ENCODE results near the gene PUS7.
"Not testable (repeated sequence)": the region's sequence is repeated elsewhere in the genome, so short reads cannot be mapped to it uniquely, and the experiment has no call there.

The PUS7 gene, protein sequence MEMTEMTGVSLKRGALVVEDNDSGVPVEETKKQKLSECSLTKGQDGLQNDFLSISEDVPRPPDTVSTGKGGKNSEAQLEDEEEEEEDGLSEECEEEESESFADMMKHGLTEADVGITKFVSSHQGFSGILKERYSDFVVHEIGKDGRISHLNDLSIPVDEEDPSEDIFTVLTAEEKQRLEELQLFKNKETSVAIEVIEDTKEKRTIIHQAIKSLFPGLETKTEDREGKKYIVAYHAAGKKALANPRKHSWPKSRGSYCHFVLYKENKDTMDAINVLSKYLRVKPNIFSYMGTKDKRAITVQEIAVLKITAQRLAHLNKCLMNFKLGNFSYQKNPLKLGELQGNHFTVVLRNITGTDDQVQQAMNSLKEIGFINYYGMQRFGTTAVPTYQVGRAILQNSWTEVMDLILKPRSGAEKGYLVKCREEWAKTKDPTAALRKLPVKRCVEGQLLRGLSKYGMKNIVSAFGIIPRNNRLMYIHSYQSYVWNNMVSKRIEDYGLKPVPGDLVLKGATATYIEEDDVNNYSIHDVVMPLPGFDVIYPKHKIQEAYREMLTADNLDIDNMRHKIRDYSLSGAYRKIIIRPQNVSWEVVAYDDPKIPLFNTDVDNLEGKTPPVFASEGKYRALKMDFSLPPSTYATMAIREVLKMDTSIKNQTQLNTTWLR

DNA sequence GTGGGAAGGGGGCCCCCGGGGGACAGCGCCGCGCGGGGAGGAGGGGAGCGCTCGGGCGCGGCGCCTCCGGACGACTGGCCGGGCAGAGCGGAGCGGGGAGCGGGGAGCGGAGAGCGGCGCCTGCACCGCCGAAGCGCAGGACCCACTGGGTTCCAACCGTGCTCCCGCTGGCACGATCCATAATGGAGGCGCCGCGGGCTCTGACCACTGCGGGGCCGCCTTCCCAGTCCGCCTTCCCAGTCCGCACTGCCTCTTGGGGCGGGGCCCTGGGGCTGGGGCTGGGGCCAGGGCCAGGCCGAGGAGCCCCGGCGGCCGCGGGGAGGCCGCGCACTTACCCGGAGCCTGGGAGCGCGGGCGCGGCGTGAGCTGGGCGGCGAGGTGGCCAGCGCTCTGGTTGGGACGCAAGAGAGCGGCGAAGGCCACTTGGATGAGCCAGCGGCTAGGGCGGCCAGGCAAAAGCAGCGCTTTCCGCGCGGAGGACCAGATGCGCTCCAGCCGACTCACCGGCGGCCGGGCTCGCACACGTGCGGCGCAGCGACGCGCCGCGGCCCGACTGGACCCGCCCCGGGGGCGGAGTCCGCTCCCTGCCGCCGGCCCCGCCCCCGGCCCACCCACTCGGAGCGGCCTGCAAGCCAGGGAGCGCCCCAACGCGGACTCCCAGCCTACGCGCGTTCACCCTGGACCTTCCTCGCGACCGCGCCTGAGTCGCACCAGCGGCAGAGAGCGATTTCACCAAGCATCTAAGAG lies at the start of gene PUS7:
Gene PUS7 (minus strand): TSS at position 555 of the 747 bp plus-strand sequence. CDS start 13,759 bp downstream, outside the sequence.
- peak; percentile 72 for DNase-seq

DNA sequence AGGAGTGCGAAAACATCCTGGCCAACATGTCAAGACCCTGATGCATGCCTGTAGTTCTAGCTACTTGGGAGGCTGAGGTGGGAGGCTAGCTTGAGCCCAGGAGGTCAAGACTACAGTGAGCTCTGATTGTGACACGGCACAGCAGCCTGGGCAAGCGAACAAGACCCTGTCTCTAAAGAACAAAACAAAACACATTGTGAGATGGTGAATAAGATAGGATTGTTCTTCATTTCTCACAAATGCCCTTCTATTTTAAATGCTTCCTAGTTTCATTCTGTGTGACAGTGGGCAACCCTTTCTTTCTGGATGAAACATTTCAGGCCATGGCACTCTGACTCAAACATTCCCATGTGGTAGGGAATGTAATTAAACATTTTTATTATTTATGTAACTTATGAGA lies 45.8 kb upstream of the PUS7 start:
- DNase-seq = no peak

DNA sequence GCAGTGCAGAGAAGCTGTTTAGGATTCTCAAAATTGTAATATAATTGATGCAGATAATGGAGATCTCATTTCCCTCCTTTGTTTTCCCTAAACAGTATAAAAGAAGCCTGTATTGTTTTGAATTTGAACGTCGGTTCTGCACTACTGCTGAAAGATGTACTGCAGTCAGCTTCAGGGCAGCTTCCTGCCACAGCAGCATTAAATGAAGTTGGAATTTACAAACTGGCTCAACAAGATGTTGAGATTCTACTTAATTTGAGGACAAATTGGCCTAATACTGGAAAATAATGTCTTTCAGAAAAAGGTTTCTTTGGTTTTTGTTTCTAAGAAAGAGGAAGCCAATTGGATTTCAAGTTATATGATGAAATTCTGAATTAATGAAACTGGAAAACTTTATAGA lies 45.0 kb upstream of the PUS7 start:
- no peak for DNase-seq

DNA sequence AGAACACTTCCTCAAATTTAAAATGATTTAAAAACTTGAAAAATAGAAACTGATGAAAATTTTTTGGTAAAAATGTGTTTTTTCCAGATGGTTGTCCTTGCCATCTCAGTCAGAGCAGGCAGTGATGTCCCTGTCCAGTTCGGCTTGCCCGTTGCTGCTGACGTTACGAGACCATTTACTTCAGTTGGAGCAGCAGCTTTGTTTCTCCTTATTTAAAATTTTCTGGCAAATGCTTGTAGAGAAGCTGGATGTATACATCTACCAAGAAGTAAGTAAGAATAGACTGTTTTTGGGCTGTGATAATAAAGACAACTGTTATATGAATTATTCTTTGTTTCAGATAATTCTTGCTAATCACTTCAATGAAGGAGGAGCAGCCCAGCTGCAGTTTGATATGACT lies 43.1 kb upstream of the PUS7 start:
- no peak for DNase-seq

DNA sequence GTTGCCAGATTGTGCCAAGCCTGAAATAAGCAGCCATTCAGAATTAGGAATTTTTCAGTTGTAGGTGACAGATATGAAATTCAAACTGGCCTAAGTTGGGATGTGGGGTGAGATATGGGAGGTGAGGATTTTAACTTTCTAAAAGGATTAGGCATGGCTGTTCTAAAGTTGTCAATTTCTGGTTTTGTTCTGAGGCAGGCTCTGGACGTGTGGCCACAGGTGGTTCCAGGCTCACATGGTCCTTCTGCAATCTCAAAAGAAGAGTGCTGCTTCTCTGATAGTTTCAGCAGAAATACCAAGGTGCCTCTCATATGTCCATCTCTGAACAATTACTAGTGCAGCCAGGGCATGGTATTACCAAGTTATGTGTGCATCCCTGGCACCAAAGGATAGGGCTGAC lies 37.9 kb upstream of the PUS7 start:
- no peak for DNase-seq

DNA sequence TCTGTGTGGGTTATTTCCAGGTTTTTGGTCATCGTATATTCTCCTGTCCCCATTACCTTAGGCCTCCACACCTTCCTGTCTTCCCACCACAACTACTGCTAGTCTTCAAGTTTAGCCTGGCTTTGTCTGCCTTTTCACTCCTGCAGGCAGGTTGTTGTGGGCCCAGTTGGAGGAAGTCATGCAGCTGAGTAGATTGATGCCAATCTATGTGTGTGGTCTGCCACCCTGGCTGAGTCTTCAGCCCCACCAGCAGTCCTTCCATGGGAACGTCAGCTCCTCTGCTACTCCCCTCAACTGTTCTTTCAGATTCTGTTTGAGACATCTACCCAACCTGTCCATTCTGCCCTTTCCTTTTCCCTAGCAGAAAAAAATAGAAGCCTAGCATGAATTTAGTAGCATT lies 16.3 kb upstream of the PUS7 start:
- DNase-seq = no peak

DNA sequence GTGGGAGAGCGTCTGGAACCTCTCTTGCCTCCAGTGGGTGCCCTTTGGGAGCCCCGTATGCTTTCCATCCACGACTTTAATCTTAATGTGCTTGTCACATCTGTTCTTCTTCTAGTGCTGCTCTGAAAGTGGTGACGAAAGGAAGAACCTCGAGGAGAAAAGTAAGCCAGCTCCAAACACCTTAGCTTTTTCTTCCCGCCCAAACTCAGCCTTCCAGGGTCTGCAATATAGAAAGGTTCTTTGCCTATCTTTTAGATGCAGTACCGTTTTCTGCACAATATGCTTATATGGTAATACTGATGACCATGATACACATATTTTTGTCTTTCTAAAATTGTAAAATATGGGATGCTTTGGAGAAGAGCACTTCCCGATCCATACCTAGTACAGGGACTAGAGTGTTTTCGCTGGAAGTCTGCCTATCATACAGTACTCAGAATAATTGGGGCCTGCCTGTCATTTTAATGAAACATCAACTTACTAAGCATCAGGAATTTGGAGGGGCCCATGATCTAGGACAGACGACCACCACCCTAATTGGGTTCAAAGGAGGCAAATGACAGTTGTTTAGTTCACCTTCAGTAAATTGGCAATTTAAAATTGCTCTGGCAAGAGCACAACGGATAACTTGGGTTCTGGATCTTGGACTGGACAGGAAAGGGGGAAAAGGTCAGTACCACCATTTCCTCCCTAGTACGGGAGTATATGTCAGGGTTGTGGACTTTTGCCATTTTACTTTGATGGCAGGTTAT lies 10.8 kb upstream of the PUS7 start:
- no peak for DNase-seq

DNA sequence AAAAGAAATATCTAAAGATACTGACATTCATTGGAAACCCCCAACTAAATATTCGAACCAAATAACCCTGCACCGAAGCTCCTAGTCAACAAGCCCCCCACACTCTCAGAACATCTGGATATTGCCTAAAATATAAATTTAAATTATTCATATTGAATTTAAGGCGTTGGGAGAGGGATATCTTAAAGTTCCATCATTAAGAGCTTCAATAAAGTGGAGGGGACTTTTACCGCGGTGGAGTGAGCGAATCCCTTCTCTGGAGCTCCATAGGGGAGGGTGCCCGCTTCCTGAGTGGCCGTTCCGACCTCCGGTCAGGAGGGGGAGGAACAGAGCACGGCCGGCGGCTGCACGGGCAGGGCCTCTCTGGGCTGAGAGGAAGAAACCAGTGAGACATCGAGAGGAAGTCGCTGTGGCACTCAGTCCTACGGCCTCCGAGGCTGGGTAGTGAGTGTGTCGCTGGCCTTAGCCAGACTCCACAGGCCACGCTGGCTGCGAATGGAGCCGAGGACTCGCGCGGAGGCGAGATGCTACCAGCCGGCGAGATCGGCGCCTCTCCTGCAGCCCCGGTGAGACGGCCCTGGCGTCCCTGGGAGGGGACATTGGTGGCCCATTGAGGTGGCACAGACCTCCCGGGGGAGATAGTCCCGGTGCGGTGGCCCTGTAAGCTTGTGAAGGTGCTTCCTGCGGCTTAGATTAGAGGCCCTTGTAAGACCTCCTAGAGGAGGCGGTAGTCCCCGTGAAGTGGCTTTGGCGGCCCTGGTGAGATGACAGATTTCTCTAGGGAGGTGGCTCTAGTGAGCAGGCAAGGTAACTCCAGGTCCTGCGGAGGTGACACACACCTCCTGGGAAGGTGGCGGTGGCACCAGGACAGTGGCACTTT lies 10.0 kb upstream of the PUS7 start, which contains the start of gene RINT1:
Gene RINT1 (plus strand): TSS at position 410 of the 880 bp plus-strand sequence. CDS start 115 bp downstream, at position 525.
- peak; percentile 82 for DNase-seq

DNA sequence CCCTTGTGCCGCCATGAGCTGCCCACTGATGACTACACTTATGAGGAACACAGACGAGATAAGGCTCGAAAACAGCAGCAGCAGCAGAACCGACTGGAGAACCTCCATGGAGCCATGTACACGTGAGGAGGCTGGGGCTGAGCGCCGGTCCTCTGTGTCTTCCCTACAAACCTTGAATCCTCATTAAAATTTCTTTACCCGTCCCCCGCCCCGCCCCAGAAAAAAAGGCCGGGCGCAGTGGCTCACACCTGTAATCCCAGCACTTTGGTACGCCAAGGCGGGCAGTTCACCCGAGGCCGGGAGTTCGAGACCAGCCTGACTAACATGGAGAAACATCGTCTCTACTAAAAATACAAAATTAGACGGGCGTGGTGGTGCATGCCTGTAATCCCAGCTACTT lies 8.5 kb upstream of the PUS7 start:
- no peak for DNase-seq

DNA sequence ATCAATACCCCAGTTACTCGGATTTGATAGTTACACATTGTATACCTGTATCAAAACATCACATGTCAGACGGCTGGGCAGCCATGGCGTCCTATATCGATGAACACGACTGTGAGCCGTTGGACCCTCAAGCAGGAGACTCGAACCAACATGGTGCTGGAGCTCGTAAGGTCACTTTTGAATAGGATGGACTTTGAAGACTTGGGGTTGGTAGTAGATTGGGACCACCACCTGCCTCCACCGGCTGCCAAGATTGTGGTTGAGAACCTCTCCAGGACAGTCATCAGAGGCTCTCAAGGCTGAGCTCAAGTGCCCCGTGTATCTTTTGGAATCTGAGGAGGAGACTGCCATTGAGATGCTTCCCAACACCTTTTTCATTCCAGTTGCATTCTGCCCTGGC lies 8.1 kb upstream of the PUS7 start:
- no peak for DNase-seq

DNA sequence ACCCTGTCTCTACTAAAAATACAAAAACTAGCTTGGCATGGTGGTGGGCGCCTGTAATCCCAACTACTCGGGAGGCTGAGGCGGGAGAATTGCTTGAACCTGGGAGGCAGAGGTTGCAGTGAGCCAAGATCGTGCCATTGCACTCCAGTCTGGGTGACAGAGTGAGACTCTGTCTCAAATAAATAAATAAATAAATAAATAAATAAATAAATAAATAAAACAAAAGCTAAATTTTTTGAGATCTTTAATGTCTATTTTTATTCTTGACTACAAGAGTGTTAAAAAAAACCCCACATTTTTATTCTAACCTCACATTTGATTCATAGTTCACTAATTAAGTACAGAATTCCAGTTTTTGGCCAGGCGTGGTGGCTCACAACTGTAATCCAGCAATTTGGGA lies 5.7 kb upstream of the PUS7 start:
- not testable (repeated sequence) for DNase-seq

DNA sequence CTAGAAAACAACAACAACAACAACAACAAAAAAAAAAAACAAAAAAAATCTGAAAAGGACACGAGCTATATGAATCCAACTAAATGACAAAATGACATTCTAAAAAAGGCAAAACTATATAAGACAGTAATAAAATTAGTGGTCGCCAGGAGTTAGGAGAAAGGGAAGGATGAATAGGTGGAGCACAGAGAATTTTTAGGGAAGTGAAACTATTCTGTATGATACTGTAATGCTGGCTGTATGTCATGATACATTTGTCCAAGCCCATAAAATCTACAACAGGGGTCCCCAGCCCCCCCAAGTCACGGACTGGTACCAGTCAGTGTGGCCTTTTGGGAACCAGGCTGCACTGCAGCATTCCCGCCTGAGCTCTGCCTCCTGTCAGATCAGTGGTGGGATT lies 2.8 kb upstream of the PUS7 start:
- no peak for DNase-seq

DNA sequence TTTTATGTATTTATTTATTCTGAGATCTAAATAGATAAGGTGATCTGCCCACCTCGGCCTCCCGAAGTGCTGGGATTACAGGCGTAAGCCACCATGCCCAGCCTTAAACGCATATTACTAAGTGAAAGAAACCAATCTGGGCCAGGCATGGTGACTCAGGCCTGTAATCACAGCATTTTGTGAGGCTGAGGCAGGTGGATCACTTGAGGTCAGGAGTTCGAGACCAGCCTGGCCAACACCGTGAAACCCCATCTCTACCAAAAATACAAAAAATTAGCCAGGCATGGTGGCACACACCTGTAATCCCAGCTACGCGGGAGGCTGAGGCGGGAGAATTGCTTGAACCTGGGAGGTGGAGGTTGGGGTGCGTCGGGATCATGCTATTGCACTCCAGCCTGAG lies 2.4 kb upstream of the PUS7 start:
- not testable (repeated sequence) for DNase-seq

DNA sequence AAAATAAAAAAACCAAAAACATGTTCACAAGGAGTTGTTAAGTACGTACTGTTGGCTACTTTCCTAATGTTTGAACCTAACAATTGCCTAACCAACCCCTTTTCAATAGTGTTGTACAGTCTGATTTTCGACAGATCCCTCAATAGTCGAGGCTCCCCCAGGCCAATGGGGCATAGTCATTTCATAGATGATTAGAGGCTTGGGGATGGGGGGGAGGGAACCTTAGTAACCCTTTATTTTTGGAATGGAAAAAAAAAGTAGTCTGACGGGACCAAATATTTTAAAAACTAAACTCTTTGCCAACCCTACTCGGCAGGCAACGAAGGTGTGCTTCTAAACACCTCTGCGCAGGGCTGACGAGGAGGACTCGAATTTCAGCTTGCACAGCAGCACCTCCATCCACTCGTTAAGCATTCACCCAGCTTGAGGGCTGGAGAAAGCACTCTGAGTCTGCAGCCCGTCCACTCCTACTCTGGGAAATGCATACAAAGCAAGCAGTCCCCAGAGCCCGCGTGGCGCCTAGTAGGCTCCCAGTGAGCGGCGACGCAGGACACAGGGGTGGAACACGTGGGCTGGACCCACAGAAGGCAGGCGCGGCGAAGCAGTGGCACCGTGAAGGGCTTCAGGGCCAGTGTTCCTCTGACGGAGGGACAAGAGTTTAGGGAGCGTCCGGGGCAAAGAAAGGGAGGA lies 899 bp downstream of the PUS7 start:
- DNase-seq = no peak

DNA sequence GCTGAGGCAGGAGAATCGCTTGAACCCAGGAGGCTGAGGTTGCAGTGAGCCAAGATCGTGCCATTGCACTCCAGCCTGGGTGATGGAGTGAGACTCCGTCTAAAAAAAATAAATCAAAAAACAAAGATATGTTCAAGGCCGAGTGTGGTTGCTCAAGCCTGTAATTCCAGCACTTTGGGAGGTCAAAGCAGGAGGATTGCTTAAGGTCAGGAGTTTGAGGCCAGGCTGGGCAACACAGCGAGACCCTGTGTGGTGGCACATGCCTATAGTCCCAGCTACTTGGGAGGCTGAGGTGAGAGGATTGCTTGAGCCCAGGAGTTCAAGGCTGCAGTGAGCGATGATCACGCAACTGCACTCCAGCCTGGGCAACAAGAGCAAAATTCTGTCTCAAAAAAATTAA lies 1.5 kb downstream of the PUS7 start:
- not testable (repeated sequence) for DNase-seq

DNA sequence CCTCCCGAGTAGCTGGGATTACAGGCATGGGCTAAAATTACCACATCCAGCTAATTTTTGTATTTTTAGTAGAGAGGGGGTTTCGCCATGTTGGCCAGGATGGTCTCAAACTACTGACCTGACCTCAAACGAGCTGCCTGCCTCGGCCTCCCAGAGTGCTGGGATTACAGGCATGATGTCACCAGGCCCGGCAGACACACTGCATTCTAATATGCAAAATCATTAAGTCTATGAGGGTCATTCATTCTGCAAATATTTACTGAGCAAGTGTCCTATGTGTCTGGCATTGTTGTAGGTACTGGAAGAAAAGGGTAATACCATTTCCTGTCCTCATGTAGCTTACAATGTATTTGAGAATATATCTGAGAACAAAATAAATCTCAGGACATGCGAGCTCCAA lies 2.7 kb downstream of the PUS7 start:
- no peak for DNase-seq

DNA sequence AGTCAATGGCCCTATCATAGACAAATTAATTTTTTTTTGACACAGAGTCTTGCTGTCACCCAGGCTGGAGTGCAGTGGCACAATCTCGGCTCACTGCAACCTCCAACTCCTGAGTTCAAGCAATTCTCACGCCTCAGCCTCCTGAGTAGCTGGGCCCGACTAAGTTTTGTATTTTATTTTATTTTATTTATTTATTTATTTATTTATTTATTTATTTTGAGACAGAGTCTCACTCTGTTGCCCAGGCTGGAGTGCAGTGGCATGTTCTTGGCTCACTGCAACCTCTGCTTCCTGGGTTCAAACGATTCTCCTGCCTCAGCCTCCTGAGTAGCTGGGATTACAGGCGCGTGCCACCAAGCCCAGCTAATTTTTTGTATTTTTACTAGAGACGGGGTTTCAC lies 6.5 kb downstream of the PUS7 start:
- DNase-seq = not testable (repeated sequence)

DNA sequence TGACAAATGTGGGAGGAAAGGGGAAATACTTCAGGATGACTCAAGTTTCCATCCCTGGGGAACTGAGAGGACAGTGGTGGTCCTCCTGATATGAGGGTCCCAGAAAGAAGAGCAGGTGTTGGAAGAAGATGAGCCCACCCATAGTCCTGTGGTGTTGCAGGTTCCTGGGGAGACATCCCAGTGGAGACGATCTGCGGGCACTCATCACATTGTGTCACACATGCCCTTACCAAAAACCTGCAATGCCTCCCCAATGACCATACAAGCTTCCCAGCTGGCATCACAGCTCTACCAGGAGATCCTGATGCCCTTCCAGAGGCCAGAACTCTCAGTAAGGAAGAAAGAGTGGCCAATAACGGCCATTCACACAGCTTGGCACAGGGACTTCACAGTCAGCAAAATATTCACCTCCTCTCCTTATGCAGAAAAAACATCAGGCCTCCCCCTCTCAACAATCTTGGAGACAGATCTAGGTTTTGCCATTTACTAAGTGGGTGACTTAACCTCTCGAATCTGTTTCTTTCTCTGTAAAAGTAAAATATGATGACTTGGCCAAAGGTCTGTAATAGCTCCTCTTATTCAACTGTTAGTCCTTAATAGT lies 9.0 kb downstream of the PUS7 start:
- DNase-seq = no peak

DNA sequence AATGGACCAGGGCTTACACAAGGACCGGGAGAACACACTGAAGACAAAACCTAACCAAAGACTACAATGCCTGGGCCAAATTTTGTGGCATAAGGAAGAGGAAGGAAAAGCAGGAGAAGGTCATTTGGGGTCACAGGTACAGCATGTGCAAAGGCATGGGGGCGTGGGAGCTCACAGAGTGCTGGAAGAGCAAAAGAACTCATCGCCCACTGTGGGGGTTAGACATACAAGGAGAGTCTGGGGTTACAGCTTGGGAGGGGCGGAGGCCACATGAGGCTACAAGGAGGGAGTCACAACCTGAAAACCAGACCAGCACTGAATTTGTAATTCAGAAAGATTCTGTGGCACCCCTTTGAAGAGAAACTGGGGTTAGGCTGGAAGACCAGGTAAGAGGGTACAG lies 9.7 kb downstream of the PUS7 start:
- DNase-seq = no peak

DNA sequence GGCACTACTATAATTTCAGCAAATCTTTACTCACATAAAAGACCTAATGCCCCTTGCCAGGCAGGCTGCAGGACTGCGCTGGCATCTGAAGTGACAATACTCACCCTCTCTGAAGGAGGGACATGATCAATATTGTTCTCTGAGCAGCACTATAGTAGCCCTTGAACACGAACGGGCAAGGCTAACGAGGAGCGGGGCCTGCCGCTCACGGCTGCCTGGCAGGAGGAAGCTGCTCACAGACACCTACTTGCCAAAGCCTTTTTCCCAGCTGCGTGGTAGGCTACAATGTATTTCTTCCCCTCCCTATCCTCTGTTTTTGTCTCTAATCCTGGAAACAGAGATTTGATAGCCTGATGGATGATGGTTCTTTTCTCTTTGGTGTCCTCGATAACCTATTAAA lies 19.9 kb downstream of the PUS7 start:
- DNase-seq = no peak

DNA sequence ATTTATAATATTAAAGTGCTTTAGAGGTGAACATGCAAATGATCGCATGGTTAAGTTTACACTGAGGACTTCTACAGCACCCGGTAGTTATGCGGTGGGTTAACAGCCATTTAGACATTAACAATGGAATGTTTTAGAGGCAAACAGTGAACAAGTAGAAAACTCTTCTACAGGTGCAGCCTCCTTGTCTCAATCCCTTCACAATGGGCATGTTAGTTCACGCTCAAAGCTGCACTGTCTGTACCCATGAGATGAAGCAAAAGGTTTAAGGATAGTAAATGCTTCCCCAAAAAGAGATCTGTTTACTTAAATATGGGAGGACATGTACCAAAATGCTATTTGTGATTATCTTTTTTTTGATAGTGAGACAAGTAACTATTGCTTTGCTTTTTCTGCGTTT lies 25.1 kb downstream of the PUS7 start:
- DNase-seq = no peak

Measured in NCI-H1048 (cell line).